ENCODE results near the gene CAP1.

- TF ChIP-seq RCOR1 (IDR thresholded peaks at IDR 0.05; ENCODE audit: low read depth, low read length) (no peak), PHF8 (IDR thresholded peaks at IDR 0.05; ENCODE audit: borderline replicate concordance, low read depth) (no peak), MYC (IDR thresholded peaks at IDR 0.05; ENCODE audit: borderline replicate concordance, low read length) (no peak), POLR2A (IDR thresholded peaks at IDR 0.05; ENCODE audit: low read length) (no peak), CTCF (IDR thresholded peaks at IDR 0.05) (no peak), SMC3 (IDR thresholded peaks at IDR 0.05) (no peak), JUN (IDR thresholded peaks at IDR 0.05) (no peak), SREBF2 (IDR thresholded peaks at IDR 0.05) (no peak), EP300 (IDR thresholded peaks at IDR 0.05) (no peak), CBX2 (IDR thresholded peaks at IDR 0.05; ENCODE audit: borderline replicate concordance, low read depth) (no peak), ZFP36 (IDR thresholded peaks at IDR 0.05; ENCODE audit: borderline replicate concordance, partially characterized antibody) (no peak), RAD21 (conservative IDR thresholded peaks at IDR 0.05 in 1 of 2, IDR thresholded peaks at IDR 0.05 in 1 of 2) (no peak)
Observed at GRCh38 chr1:39992888-39993287, 47.6 kb upstream of the CAP1 start.
